NCI-H2081 (cell line): ENCODE results near the gene ASXL3.
A peak's percentile ranks its signal among the peaks of the same experiment; 100 is the strongest.

Experiments used
- DNase-seq, 2 experiments: peaks; one replicate each; lab custom pipeline; 2025; lab: John Stamatoyannopoulos, UW

Gene ASXL3

GRCh38 chr18:33577685-33578517 lies at the start of gene ASXL3:
TSS of gene ASXL3 (plus strand) at chr18:33578219. CDS start at chr18:33578632, 413 bp downstream.
- DNase-seq: peak; percentile 66 to 74

GRCh38 chr18:33532978-33533377 lies 45.0 kb upstream of the ASXL3 start:
- DNase-seq: no peak

- no peak for DNase-seq
Measured at GRCh38 chr18:33536904-33537303, 41.1 kb upstream of the ASXL3 start.

- DNase-seq: no peak
Measured at GRCh38 chr18:33538418-33539042, 39.5 kb upstream of the ASXL3 start.

- DNase-seq: no peak
Measured at GRCh38 chr18:33540392-33540791, 37.6 kb upstream of the ASXL3 start.

GRCh38 chr18:33541316-33541715 lies 36.7 kb upstream of the ASXL3 start:
- DNase-seq: no peak

GRCh38 chr18:33556846-33557245 lies 21.2 kb upstream of the ASXL3 start:
- DNase-seq: no peak

- no peak for DNase-seq
Measured at GRCh38 chr18:33557706-33558105, 20.3 kb upstream of the ASXL3 start.

- DNase-seq: no peak
Measured at GRCh38 chr18:33558529-33558928, 19.5 kb upstream of the ASXL3 start.

- DNase-seq: no peak
Measured at GRCh38 chr18:33560686-33561370, 17.2 kb upstream of the ASXL3 start.

- DNase-seq: no peak
Measured at GRCh38 chr18:33562741-33563140, 15.3 kb upstream of the ASXL3 start.

GRCh38 chr18:33567705-33568104 lies 10.3 kb upstream of the ASXL3 start:
- DNase-seq: no peak

- no peak for DNase-seq
Measured at GRCh38 chr18:33571998-33572787, 5.8 kb upstream of the ASXL3 start.

- DNase-seq: peak in 1 of 2 experiments; percentile 66
Measured at GRCh38 chr18:33573193-33573592, 4.8 kb upstream of the ASXL3 start.

- DNase-seq: no peak
Measured at GRCh38 chr18:33575451-33575850, 2.6 kb upstream of the ASXL3 start.

- no peak for DNase-seq
Measured at GRCh38 chr18:33576999-33577646, 896 bp upstream of the ASXL3 start.

- peak in 1 of 2 experiments; percentile 57 for DNase-seq
Measured at GRCh38 chr18:33578518-33579348, 714 bp downstream of the ASXL3 start.

GRCh38 chr18:33579349-33580215 lies 1.6 kb downstream of the ASXL3 start:
- DNase-seq: no peak

- no peak for DNase-seq
Measured at GRCh38 chr18:33580546-33580945, 2.5 kb downstream of the ASXL3 start.

GRCh38 chr18:33581856-33582255 lies 3.8 kb downstream of the ASXL3 start:
- DNase-seq: peak in 1 of 2 experiments; percentile 32
